HepG2 (cell line): ENCODE data around the gene PIP5KL1. TPM values are rescaled to one million over a fixed set of nuclear protein-coding genes. Genes with fewer than 3 reads are reported as not detected.

Source experiments
- CHD2 ChIP-seq: IDR thresholded peaks from 2 replicates; pipeline ENCODE4 v1.6.1; 2011; ENCODE audit warnings: low read depth, low read length, improper control_type of control experiment
- CREM ChIP-seq, 2 experiments: sonication (generic) in 1 of 2; formaldehyde crosslinking in 1 of 2; IDR thresholded peaks; 2 replicates each; pipeline versions ENCODE4 v1.4.0 to v1.6.1; 2016 to 2020; ENCODE audit warnings: antibody characterized with exemption in 1 of 2, mild to moderate bottlenecking in 1 of 2, missing genetic modification reagents in 1 of 2
- HOXA7 ChIP-seq: sonication (generic); formaldehyde crosslinking; IDR thresholded peaks from 2 replicates; pipeline ENCODE4 v1.8.1; 2022; ENCODE audit warnings: mild to moderate bottlenecking, missing genetic modification reagents, moderate library complexity
- NR2F6 ChIP-seq, 2 experiments: IDR thresholded peaks; 2 replicates each; pipeline ENCODE4 v1.6.1; 2016; ENCODE audit warnings: antibody characterized with exemption in 1 of 2, mild to moderate bottlenecking in 1 of 2
- RERE ChIP-seq: IDR thresholded peaks from 2 replicates; pipeline ENCODE4 v1.6.1; 2016; ENCODE audit warnings: low read depth, missing genetic modification reagents, missing compliant biosample characterization
- ZNF101 ChIP-seq: sonication (generic); formaldehyde crosslinking; IDR thresholded peaks from 2 replicates; pipeline ENCODE4 v1.4.0; 2020; ENCODE audit warnings: mild to moderate bottlenecking, low read depth, missing genetic modification reagents, borderline replicate concordance
- ZNF572 ChIP-seq: sonication (generic); formaldehyde crosslinking; IDR thresholded peaks from 2 replicates; pipeline ENCODE4 v1.5.1; 2020; ENCODE audit warnings: mild to moderate bottlenecking, missing genetic modification reagents
- ZNF660 ChIP-seq: sonication (generic); formaldehyde crosslinking; IDR thresholded peaks from 2 replicates; pipeline ENCODE4 v1.5.1; 2020; ENCODE audit warnings: mild to moderate bottlenecking, low read depth, missing genetic modification reagents, borderline replicate concordance
- ZNF724P ChIP-seq: sonication (generic); formaldehyde crosslinking; IDR thresholded peaks from 2 replicates; pipeline ENCODE4 v1.8.0; 2022; ENCODE audit warnings: missing genetic modification reagents, borderline replicate concordance
- polyA plus RNA-seq, 8 experiments: library from polyadenylated mRNA; depleted of rRNA in 3 of 8; stranded (reverse) in 7 of 8; unstranded in 1 of 8; fragments of >200 nt; fragmentation: Illumina TruSeq in 4 of 8; extraction: Trizol in 4 of 8; gene quantifications; 2 replicates each; pipeline versions ENCODE4 v1.2.1 to v1.2.3, GENCODE V29; 2011 to 2016; ENCODE audit warnings: low read depth in 4 of 8, missing spikeins in 1 of 8, mixed read lengths in 1 of 8; ENCODE audit not compliant: insufficient read depth in 1 of 8
- total RNA-seq, 5 experiments: library from RNA; depleted of rRNA; stranded (reverse); fragments of >200 nt; fragmentation: Illumina TruSeq; extraction: Trizol; gene quantifications; 2 replicates each; pipeline ENCODE4 v1.2.3, GENCODE V29; 2016; ENCODE audit warnings: low read depth in 1 of 5
- TF ChIP-seq, protein P1 (sequence below), 2 experiments: IDR thresholded peaks; 2 replicates each; pipeline ENCODE4 v1.6.1; 2011 to 2012; ENCODE audit warnings: low read length in 2 of 2, borderline replicate concordance in 1 of 2, low read depth in 1 of 2, mild to moderate bottlenecking in 1 of 2, moderate library complexity in 1 of 2
- TF ChIP-seq, protein P2 (sequence below): sonication (generic); formaldehyde crosslinking; IDR thresholded peaks from 2 replicates; pipeline ENCODE4 v1.8.0; 2022; ENCODE audit warnings: missing genetic modification reagents, mild to moderate bottlenecking, moderate library complexity, borderline replicate concordance
- TF ChIP-seq, protein P3 (sequence below): sonication (generic); formaldehyde crosslinking; IDR thresholded peaks from 2 replicates; pipeline ENCODE4 v1.4.0; 2020; ENCODE audit warnings: missing genetic modification reagents, low read depth, mild to moderate bottlenecking, borderline replicate concordance

PIP5KL1 gene
- total and polyA plus RNA-seq, 2 of the 13 experiments (the other 11 are each of a cell fraction or from before 2014, with no cell fraction given) = 0.20 to 0.49 TPM

GRCh38 chr9:127955294-127956015 is 24.9 kb upstream of the PIP5KL1 start (continued):
- TF ChIP-seq RERE (CRISPR knock-in tag) = peak; percentile 44; the same call in 1 of the 2 replicates
- TF ChIP-seq ZNF101 (CRISPR knock-in tag) = no peak
- TF ChIP-seq, protein P1, sequence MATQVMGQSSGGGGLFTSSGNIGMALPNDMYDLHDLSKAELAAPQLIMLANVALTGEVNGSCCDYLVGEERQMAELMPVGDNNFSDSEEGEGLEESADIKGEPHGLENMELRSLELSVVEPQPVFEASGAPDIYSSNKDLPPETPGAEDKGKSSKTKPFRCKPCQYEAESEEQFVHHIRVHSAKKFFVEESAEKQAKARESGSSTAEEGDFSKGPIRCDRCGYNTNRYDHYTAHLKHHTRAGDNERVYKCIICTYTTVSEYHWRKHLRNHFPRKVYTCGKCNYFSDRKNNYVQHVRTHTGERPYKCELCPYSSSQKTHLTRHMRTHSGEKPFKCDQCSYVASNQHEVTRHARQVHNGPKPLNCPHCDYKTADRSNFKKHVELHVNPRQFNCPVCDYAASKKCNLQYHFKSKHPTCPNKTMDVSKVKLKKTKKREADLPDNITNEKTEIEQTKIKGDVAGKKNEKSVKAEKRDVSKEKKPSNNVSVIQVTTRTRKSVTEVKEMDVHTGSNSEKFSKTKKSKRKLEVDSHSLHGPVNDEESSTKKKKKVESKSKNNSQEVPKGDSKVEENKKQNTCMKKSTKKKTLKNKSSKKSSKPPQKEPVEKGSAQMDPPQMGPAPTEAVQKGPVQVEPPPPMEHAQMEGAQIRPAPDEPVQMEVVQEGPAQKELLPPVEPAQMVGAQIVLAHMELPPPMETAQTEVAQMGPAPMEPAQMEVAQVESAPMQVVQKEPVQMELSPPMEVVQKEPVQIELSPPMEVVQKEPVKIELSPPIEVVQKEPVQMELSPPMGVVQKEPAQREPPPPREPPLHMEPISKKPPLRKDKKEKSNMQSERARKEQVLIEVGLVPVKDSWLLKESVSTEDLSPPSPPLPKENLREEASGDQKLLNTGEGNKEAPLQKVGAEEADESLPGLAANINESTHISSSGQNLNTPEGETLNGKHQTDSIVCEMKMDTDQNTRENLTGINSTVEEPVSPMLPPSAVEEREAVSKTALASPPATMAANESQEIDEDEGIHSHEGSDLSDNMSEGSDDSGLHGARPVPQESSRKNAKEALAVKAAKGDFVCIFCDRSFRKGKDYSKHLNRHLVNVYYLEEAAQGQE (IDR thresholded peaks at IDR 0.05; ENCODE audit: borderline replicate concordance in 1 of 2, low read depth in 1 of 2, low read length in 2 of 2) = no peak
- no peak for TF ChIP-seq CHD2
- TF ChIP-seq, protein P2, sequence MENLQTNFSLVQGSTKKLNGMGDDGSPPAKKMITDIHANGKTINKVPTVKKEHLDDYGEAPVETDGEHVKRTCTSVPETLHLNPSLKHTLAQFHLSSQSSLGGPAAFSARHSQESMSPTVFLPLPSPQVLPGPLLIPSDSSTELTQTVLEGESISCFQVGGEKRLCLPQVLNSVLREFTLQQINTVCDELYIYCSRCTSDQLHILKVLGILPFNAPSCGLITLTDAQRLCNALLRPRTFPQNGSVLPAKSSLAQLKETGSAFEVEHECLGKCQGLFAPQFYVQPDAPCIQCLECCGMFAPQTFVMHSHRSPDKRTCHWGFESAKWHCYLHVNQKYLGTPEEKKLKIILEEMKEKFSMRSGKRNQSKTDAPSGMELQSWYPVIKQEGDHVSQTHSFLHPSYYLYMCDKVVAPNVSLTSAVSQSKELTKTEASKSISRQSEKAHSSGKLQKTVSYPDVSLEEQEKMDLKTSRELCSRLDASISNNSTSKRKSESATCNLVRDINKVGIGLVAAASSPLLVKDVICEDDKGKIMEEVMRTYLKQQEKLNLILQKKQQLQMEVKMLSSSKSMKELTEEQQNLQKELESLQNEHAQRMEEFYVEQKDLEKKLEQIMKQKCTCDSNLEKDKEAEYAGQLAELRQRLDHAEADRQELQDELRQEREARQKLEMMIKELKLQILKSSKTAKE = no peak; the same call in 1 of the 2 replicates
- no peak for TF ChIP-seq ZNF660 (CRISPR knock-in tag)
- TF ChIP-seq CREM (IDR thresholded peaks at IDR 0.05) = peak; percentile 16; the same call in 1 of the 2 replicates
- no peak for TF ChIP-seq CREM (CRISPR knock-in tag; IDR thresholded peaks at IDR 0.05)
- peak; percentile 79 for TF ChIP-seq NR2F6 (IDR thresholded peaks at IDR 0.05)
- peak; percentile 92 for TF ChIP-seq NR2F6 (CRISPR knock-in tag; IDR thresholded peaks at IDR 0.05)
- TF ChIP-seq, protein P3, sequence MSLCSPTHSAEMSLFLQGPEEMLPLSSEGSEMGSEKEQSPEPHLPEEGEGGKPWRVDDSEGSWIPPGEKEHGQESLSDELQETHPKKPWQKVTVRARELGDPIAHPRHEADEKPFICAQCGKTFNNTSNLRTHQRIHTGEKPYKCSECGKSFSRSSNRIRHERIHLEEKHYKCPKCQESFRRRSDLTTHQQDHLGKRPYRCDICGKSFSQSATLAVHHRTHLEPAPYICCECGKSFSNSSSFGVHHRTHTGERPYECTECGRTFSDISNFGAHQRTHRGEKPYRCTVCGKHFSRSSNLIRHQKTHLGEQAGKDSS (CRISPR knock-in tag) = peak; percentile 44; the same call in 1 of the 2 replicates
- TF ChIP-seq ZNF724P (CRISPR knock-in tag) = no peak
- no peak for TF ChIP-seq ZNF572
- TF ChIP-seq HOXA7 (CRISPR knock-in tag) = no peak
